Measurements from ENCODE around the gene CCDC187. TPM values are rescaled to one million over a fixed set of nuclear protein-coding genes. Genes with fewer than 3 reads are reported as not detected.
A peak's percentile ranks its signal among the peaks of the same experiment; 100 is the strongest.

The CCDC187 gene
- total and polyA plus RNA-seq, 2 of the 8 experiments (the other 6 are each of a cell fraction or from before 2014, with no cell fraction given) = 0.02 TPM; not detected in 1

- Histone ChIP-seq H2BK120ac (replicated peaks; ENCODE audit: low read depth, low read length) (no peak overlapping the region), H2BK12ac (ENCODE audit: low read depth, low read length) (no peak overlapping the region), H3K36me3 (ENCODE audit: control insufficient read depth in 2 of 4, insufficient read depth in 4 of 4, low read length in 3 of 4) (peaks cover 0 to 14% (median 1%) of the 10 kb centered on the region in 4 experiments; a peak in 2 of 8 replicates), H2AK5ac (ENCODE audit: low read depth, low read length) (no peak overlapping the region), H2BK15ac (ENCODE audit: low read length) (no peak overlapping the region), H3K56ac (replicated peaks; ENCODE audit: insufficient read length, low read depth, low read length) (no peak overlapping the region), H3K27me3 (replicated peaks in 1 of 4; ENCODE audit: control insufficient read depth in 3 of 4, extremely low read depth in 1 of 4, insufficient read depth in 3 of 4, low read length in 3 of 4) (no peaks in the 10 kb centered on the region), H4K5ac (ENCODE audit: insufficient read length, low read depth, low read length) (no peak overlapping the region), H3K9ac (replicated peaks in 1 of 4; ENCODE audit: extremely low read depth in 1 of 4, low read depth in 3 of 4, low read length in 3 of 4) (no peak overlapping the region), H3K23ac (ENCODE audit: insufficient read length) (no peak overlapping the region), H3K79me2 (ENCODE audit: control insufficient read depth in 1 of 2, insufficient read depth in 2 of 2, low read length in 2 of 2) (peaks cover 6 to 82% of the 10 kb centered on the region in 2 experiments; a peak in 3 of 4 replicates), H3K14ac (ENCODE audit: insufficient read length) (no peak overlapping the region), H3K27ac (ENCODE audit: low read depth, low read length) (no peak overlapping the region), H4K8ac (ENCODE audit: extremely low read depth, insufficient read depth, low read length) (peak overlapping the region; percentile 2; the same call in 1 of the 2 replicates), H3K4ac (replicated peaks; ENCODE audit: insufficient read length, low read depth, low read length) (no peak overlapping the region), H2AFZ (ENCODE audit: low read length) (no peak overlapping the region), H2BK20ac (ENCODE audit: low read length) (no peak overlapping the region), H3K18ac (ENCODE audit: extremely low read depth, low read length) (no peak overlapping the region), H3K4me3 (ENCODE audit: extremely low read depth in 1 of 4, insufficient read depth in 2 of 4, low read depth in 3 of 4, low read length in 4 of 4) (no peak overlapping the region), H2BK5ac (ENCODE audit: low read depth, low read length) (0 out of 2 replicates have a peak overlapping the region, but pooled peaks have one; percentile 24), H4K91ac (replicated peaks; ENCODE audit: insufficient read length, low read length) (no peak overlapping the region), H3K4me1 (replicated peaks in 1 of 4; ENCODE audit: control insufficient read depth in 3 of 4, insufficient read depth in 4 of 4, low read length in 3 of 4) (no peaks in the 10 kb centered on the region; a peak in 1 of 7 replicates), H4K20me1 (replicated peaks in 1 of 2; ENCODE audit: control insufficient read depth in 1 of 2, insufficient read depth in 2 of 2, low read length in 2 of 2) (peaks cover 17 to 23% of the 10 kb centered on the region in 2 experiments), H3K4me2 (ENCODE audit: insufficient read depth in 1 of 2, low read depth in 2 of 2, low read length in 2 of 2) (no peak overlapping the region), H3K79me1 (ENCODE audit: low read depth, low read length) (peaks cover 37% of the 10 kb centered on the region), H3K9me3 (ENCODE audit: insufficient read depth in 2 of 2, low read depth in 1 of 2, low read length in 1 of 2) (no peaks in the 10 kb centered on the region), H3K23me2 (ENCODE audit: low read depth, low read length) (no peaks in the 10 kb centered on the region)
- FAIRE-seq (no peak), DNase-seq (ENCODE audit: low read depth in 1 of 2, low spot score in 2 of 2) (no peak)
- ChIA-PET POLR2A (ENCODE audit: partially characterized antibody) (interaction anchor here (1.1 kb wide), 1 partner anchor 10 kb away, joined by 4 read pairs; the partner anchor contains the start of gene QSOX2), CTCF (ENCODE audit: partially characterized antibody) (interaction anchor here (0.6 to 1.5 kb wide), 5 partner anchors 16 to 197 kb away, joined by 3 to 8 read pairs (median 3); no protein-coding TSS in a partner anchor)
- WGBS, 2 experiments (ENCODE audit: extremely low coverage in 1 of 2, insufficient coverage in 1 of 2, insufficient read length in 1 of 2, insufficient replicate concordance in 2 of 2, low coverage in 1 of 2, low lambda C conversion rate in 2 of 2, missing lambda C conversion rate in 1 of 2) = 91% methylated on average over 17 of the region's 17 CpGs; no CpG with 5 or more reads in 1 of the 2 experiments
- TF ChIP-seq RNF2 (IDR thresholded peaks at IDR 0.05; ENCODE audit: borderline replicate concordance, low read depth, low read length, missing control alignments, poor library complexity, severe bottlenecking) (no peak), GTF2F1 (IDR thresholded peaks at IDR 0.05; ENCODE audit: borderline replicate concordance, low read depth, low read length) (no peak), SIX5 (IDR thresholded peaks at IDR 0.05; ENCODE audit: low read depth, low read length) (no peak), MAX (IDR thresholded peaks at IDR 0.05) (no peak), EGR1 (IDR thresholded peaks at IDR 0.05; ENCODE audit: borderline replicate concordance, low read depth, low read length) (no peak)
Measured at GRCh38 chr9:136235171-136235570, 68.7 kb downstream of the CCDC187 start.
